Hippocampal formation (tissue), 2 donors: ENCODE results near the gene RBBP5.
A peak's percentile ranks its signal among the peaks of the same experiment; 100 is the strongest.

Experiments
- DNase-seq, 2 donors: peaks; one replicate each; lab custom pipeline; 2025; lab: John Stamatoyannopoulos, UW

The RBBP5 gene

DNA sequence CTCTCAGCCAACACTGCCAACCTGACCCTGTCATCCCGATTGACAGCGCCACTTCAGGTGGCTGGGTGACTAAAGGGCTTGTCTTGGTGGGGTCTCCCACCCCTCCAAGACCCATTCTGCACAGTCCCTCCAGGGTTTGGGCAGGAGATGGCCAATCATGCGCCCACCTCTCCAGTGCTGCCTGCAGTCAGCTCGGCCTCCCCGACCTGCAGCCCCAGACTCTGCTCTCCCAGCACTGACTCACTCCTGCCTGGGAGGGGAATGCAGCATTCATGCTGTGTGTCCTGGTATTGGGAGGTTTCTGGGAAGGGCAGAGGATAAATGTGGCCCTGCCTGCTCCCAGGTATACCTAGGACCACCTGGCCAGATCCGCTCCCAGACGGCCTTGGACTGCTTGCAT, 47.3 kb downstream of the RBBP5 start:
- DNase-seq: no peak

DNA sequence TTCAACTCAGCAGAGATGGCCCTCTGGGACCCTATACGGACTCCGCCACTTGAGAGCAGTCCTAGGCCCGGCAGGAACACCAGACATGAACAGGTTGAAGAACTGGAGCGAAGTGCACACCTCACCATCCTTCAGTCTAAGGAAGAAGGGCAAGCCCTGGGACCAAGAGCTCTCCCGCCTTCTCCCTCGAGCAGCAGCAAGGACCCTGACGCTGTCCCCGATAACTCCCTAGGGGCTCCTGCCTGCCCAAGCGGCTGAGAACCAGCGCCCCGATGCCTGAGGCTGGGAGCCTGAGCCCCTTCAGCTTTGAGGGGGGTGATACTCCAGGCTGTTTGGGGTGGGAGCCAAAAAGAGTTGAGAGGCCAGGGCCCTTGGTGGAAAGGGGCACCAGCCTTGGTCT, 47.7 kb downstream of the RBBP5 start:
- no peak for DNase-seq

DNA sequence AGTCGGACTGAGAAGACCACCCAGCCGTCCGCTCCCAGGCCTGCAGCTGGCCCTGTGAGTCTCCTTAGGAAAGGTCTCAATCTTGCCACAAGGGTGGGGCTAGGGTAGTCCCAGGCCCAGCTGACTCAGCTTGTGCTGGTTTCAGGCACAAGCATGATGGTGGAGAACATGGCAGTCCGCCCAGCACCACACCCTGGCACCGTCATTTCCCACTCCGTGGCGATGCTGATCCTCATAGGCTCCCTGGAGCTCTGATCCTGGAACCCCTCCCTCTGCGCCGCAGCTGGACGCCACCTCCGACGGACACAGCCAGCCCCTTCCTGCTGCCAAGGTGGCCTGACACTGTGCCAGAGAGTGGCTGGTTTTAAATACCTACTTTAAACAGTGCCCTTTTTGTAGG, 48.3 kb downstream of the RBBP5 start:
- DNase-seq: no peak

DNA sequence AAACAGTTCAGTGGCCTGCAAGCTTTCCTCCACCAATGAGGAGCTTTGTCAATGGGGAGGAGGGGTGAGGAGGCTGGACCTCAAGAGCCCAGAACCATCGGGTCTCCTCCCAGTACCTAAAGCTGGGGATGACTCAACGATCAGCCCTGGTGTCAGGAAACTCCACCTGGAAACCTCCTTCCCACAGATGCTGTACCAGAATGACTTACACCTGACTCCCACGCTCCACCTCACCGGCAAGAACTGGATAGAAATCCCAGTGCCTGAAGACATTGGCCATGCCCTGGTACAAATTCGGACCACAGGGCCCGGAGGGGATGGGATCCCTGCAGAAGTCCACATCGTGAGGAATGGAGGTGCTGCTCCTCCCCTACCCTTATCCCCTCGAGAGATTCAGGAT, 48.9 kb downstream of the RBBP5 start:
- DNase-seq: no peak

DNA sequence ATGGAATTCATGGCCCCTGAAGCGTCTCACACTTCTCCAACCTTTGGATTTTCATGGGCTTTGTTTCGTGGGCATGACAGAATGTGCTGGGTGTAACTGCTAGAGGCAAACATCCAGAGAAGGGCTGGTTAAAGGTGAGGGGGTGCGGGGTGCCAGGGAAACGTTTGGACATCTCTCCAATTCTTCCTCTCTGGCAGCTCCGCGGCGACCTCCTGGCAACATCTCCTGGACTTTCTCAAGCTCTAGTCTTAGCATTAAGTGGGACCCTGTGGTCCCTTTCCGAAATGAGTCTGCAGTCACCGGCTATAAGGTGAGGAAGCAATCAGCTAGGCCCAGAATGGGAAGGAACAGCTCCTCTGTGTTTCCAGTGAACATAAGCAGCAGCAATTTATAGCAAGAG, 49.5 kb downstream of the RBBP5 start:
- no peak for DNase-seq

DNA sequence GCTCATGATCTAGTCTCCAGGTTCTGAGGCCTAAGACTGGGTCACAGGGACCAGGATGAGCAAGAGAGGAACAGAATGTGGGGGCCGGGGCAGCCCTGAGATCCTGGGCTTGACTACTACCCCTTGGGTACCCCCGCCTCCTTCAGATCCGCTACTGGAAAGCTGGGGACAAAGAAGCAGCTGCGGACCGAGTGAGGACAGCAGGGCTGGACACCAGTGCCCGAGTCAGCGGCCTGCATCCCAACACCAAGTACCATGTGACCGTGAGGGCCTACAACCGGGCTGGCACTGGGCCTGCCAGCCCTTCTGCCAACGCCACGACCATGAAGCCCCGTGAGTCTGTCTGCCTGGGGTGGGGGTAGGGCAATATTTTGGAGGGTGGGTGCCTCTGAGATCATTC, 50.0 kb downstream of the RBBP5 start:
- peak; percentile 24 to 45 for DNase-seq

DNA sequence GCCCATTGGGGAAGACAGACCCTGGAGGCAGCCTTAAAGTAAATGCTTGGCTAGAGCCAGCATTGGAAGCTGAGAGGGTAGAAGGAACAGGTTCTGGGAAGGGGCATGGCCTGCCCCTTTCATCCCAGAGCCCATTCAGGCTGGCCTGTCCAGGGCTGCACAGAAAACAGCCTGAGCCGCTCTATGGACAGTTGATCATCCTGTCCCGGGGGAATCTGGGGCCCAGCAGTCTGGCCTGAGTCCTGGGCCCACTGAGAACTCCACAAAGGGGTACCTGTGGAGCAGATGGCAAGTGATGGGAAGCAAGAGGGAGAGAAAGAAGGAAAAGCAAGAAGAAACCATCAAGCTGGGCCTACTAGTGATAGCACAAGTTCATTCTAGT, 50.8 kb downstream of the RBBP5 start:
- no peak for DNase-seq

DNA sequence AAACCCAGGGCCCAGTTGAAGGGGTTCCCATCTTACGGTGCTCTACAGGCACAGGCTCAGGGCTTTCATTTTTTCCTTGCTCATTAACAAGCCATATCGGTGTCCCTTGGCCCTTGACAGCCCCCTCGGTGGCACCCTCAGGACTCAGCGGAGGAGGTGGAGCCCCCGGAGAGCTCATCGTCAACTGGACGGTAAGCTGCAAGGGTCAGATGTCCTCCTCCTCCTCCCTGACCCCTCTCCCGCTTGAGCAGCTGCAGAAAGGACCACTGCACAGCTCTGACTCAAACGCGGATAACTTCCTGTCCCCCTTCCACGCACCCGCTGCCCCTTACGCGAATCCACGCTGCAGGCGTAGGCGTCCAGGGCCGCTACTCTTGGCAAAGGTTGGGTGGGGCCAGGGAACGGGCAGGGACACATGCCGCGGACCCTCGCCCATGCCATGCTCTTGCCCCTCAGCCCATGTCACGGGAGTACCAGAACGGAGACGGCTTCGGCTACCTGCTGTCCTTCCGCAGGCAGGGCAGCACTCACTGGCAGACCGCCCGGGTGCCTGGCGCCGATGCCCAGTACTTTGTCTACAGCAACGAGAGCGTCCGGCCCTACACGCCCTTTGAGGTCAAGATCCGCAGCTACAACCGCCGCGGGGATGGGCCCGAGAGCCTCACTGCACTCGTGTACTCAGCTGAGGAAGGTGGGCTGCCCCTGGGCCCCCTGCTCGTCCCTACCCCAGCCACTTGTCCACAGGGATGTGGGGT, 52.2 kb downstream of the RBBP5 start:
- DNase-seq: no peak

DNA sequence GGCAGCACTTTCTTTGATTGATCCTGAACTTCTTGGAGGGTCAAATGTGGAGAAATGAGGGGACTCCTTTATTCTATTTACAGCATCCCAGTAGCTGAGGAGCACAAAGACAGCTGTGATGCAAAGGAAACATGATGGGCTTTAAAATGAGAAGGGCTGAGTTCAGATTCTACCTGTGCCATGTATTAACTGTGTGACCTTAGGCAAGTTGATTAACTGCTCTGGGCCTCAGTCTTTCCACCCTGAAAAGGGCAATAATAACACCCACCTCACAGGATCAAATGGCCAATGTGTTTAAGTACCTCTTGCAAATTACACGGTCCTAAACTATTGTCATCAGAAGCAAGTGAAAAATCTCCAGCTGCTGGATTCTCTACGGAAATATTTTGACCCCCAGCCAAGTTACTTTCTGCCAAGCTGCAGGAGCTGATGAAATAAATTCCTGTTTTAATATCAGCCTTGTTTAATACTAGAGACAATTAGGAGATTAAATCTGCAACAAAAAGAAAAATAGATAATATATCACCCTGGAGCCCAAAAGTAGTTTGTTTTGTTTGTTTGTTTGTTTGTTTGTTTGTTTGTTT, 53.2 kb downstream of the RBBP5 start:
- no peak for DNase-seq

DNA sequence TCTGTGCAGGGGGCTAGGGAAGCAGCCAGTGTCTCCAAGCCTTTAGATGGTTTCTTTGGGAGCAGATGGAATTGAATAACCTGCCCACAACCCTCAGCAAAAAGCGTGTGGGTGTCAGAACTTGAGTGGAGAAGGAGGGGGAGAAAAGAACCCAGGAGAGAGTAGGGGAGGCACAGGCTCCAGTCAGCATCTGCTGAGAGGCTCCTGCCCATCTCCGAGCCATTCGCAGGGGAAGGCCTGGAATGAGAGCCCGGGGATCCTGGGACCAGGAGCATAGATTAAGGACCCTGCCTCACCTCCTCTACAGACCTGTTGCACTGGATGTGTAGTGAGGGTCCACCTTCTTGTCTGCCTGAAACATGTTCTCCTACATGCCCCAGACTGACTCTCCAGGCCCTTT, 53.8 kb downstream of the RBBP5 start:
- no peak for DNase-seq

DNA sequence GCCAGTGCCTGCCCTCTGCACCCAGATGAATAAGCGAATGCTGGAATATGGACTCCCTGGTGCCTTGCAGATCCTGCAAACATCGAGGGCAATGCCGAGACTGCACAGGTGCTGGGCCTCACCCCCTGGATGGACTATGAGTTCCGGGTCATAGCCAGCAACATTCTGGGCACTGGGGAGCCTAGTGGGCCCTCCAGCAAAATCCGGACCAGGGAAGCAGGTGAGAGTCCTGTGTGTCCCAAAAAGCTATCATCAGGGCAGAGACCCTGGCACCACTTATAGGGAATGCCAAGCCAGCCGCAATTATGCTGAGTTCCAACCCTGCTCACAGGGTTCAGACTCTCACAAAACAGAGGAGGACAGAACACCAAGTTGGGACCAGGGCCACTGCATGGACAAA, 54.7 kb downstream of the RBBP5 start:
- DNase-seq: no peak

DNA sequence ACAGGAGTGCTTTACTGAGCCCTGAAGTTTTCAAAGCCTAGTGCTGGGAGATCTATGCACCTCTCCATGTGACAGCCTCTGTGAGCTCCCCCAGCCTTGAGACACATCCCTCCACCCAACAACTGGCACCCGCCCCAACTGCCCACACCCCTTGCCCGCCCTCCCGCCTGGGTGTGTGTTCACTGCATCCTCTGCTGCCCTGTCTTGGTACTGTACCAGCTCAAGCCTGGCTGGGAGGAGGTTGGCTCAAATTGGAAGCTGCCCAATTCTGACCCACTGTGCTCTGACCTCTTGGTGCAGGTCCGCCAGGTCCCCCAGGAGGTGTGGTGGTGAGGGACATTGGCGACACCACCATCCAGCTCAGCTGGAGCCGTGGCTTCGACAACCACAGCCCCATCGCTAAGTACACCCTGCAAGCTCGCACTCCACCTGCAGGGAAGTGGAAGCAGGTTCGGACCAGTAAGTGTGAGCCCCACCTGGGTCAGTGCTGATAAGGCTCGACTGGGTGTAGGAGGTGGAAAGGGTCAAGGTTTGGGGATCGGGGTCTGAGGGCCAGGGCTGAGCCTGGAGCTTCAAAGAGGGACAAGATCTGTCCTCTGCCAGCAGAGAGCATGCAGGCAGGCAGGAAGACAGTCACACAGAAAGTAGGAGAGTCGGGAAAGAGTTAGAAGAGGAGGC, 55.5 kb downstream of the RBBP5 start:
- DNase-seq: no peak

DNA sequence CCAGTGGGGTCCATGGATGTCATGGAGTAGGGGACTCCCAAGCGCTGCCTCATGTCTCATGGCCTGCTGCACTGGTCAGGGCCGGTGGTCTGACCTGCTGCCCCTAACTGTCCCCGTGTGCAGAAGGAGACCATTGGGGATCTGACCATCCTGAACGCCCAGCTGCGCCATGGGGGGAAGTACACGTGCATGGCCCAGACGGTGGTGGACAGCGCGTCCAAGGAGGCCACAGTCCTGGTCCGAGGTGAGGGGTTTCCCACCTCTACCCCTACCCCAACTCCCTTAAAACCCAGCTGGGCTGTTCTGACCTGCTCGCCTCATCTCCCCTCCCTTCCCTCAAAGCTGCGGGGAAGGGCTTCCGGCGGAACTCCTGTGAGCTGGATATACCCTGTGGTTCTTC, 56.1 kb downstream of the RBBP5 start:
- DNase-seq: no peak

DNA sequence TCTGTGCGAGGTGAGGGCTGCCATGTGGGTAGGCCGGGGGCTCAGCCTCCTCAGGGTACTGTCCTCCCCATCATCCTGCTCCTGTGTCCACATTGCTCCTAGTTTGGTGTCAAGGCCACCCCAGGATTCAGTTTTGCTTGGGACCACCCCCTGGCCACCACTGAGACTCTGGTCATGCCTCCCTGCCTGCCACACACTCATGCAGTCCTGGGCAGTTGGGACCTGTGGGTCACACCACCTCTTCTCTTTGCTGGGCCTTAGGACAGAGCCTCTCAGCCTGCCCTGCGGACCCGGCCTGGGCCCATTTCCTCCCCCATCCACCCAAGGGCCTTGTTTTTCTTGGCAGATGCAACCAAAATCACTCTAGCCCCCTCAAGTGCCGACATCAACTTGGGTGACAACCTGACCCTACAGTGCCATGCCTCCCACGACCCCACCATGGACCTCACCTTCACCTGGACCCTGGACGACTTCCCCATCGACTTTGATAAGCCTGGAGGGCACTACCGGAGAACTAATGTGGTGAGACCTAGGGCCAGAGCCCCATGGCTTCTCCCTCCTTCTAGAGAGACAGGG, 56.9 kb downstream of the RBBP5 start:
- no peak for DNase-seq

DNA sequence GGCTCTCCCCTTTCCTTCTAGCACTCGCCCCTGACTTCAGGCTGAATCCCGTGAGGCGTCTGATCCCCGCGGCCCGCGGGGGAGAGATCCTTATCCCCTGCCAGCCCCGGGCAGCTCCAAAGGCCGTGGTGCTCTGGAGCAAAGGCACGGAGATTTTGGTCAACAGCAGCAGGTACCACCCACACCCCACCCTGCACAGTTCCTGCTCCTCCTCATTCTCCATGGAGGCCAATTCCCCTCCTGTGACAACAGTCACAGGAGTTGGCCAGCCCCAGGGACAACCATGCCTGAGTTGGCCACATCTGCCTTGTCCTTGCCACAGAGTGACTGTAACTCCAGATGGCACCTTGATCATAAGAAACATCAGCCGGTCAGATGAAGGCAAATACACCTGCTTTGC, 57.5 kb downstream of the RBBP5 start:
- no peak for DNase-seq

DNA sequence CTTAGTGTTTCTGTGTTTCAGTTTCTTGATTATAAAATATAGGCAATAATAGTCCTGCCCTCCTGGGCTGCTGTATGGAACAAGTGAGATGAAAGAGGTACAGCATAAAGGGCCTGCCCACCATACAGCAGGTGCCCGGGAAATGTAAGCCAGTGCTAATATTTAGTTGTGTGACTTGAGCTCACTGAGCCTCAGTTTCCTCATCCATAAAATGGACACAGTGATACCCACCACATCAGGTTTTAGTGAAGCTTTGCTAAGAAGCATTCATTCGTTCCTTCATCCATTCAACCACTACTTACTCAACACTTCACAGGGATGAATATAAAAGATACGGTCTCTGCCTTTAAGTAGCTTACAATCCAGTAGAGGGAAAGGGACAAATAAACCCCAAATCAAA, 58.9 kb downstream of the RBBP5 start:
- no peak for DNase-seq

DNA sequence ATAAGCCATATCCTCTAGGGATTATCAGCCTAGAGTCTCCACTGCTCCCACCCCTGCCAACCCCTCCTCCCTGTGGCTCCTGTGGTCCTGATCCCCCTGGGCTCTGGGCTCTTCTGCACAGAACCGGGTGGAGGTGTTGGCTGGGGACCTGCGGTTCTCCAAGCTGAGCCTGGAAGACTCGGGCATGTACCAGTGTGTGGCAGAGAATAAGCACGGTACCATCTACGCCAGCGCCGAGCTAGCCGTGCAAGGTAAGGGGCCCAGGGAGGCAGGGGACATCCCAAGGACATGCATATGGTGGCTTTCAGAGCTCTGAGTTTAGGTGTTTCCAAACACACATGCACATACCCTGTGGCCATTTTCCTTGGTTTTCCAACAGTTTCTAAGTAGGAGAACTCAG, 59.5 kb downstream of the RBBP5 start:
- no peak for DNase-seq

DNA sequence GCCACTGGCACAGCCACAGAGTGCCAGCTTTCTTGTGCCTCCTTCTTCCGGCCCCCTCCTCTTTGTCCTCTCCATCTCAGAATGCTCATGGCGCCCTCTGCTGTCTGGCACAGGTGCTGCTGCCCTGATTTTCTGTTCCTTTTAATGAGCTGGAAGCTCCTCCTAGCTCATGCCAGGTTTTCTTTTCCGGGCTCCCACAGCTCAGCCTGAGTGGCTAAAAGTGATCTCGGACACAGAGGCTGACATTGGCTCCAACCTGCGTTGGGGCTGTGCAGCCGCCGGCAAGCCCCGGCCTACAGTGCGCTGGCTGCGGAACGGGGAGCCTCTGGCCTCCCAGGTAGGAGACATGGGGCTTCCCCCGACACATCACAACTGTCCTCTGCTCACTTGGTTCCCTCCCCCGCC, 60.1 kb downstream of the RBBP5 start:
- peak; percentile 74 to 82 for DNase-seq

DNA sequence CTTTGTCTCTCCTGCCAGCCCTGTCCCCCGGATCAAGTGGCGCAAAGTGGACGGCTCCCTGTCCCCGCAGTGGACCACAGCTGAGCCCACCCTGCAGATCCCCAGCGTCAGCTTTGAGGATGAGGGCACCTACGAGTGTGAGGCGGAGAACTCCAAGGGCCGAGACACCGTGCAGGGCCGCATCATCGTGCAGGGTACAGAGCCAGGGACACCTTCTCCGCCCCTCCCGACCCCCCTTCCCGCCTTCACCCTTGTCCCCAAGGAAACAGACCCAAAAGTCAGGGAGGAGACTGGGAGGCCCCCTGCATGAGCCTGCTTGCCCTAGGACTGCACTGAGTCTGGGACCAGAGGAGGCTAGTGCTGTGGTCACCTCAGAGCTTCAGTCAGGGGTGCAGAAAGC, 60.6 kb downstream of the RBBP5 start:
- DNase-seq: no peak

DNA sequence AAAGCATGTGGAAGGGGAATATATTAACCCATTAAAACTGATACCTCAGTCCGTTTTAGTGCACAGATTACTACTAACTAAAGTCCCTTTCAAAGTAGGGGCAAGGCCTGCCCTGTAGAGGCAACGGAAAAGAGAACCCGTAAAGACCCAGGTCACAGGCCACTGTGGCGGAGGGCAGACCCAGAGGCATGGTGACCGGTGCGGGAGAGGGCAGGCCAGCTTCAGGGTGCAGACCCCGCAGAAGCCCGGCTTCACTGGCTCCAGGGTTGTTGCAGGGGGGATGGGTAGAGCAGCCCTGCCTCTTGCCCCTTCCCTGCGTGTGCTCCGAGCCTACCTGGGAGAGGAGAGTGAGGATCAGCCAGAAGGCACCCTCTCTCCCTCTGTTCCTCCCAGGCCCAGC, 61.0 kb downstream of the RBBP5 start:
- DNase-seq: no peak

DNA sequence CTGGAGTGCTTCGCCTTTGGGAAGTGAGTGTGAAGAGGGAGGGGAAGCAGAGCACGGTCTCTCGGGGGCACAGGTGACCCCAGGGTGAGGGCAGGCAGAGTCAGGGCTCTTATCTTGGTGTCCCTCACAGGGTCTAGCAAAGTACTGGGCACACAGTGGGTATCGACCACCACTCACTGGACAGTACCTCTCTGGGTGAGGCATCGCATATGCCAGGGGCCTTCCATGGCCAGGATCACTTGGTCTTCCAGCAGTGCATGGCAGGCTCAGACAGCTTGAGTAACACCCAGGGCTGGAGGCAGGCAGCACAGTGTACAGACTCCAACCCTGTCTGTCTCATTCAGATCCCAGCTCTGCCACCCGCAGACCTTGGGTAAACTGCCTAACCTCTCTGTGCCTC, 62.1 kb downstream of the RBBP5 start:
- DNase-seq: no peak

DNA sequence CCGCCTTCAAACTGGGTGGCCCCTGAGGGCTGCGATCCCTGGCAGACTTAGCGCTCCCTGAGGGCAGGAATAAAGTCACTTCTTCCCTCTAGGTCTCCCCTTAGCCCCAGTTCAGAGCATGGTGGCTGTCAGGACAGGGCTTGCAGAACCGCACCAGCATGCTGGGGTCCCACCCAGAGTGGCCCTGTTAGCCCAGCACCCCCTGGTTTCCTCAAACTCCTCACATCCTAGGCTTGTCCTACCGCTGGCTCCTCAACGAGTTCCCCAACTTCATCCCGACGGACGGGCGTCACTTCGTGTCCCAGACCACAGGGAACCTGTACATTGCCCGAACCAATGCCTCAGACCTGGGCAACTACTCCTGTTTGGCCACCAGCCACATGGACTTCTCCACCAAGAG, 62.9 kb downstream of the RBBP5 start:
- DNase-seq: no peak
